Mesenchymal stem cell (in vitro differentiated cells and primary cell): ENCODE data around the gene TRIM31.
"Not testable (repeated sequence)": the region's sequence is repeated elsewhere in the genome, so short reads cannot be mapped to it uniquely, and the experiment has no call there.

Experiments used
- DNase-seq: peaks from one replicate; pipeline ENCODE4 v3.0.0-alpha.2; 2013
- H2AFZ ChIP-seq: one replicate; pipeline ENCODE4 v1.6.1; 2013; ENCODE audit warnings: low read depth, mild to moderate bottlenecking, control low read depth, inconsistent platforms, low read length, moderate library complexity
- H2AK5ac ChIP-seq: 2 replicates; pipeline ENCODE4 v1.6.1; 2013; ENCODE audit warnings: low read length, moderate library complexity, mild to moderate bottlenecking, inconsistent platforms; ENCODE audit not compliant: severe bottlenecking
- H2BK120ac ChIP-seq: one replicate; pipeline ENCODE4 v1.6.1; 2013; ENCODE audit warnings: low read depth, mild to moderate bottlenecking, inconsistent platforms, low read length, moderate library complexity
- H2BK12ac ChIP-seq, 2 experiments: one replicate each; pipeline ENCODE4 v1.6.1; 2013; ENCODE audit warnings: inconsistent platforms in 2 of 2, low read length in 2 of 2, mild to moderate bottlenecking in 2 of 2, moderate library complexity in 2 of 2, control low read depth in 1 of 2
- H2BK15ac ChIP-seq: one replicate; pipeline ENCODE4 v1.6.1; 2013; ENCODE audit warnings: mild to moderate bottlenecking, low read depth, inconsistent platforms; ENCODE audit not compliant: poor library complexity, severe bottlenecking
- H2BK5ac ChIP-seq: 2 replicates; pipeline ENCODE4 v1.6.1; 2013; ENCODE audit warnings: low read depth, mild to moderate bottlenecking, low read length, control low read depth, inconsistent platforms; ENCODE audit not compliant: poor library complexity, severe bottlenecking
- H3K14ac ChIP-seq, 2 experiments: one replicate each; pipeline ENCODE4 v1.6.1; 2013; ENCODE audit warnings: inconsistent platforms in 2 of 2, low read length in 2 of 2, control low read depth in 1 of 2, mild to moderate bottlenecking in 1 of 2, moderate library complexity in 1 of 2
- H3K18ac ChIP-seq, 2 experiments: one replicate each; pipeline ENCODE4 v1.6.1; 2013; ENCODE audit warnings: inconsistent platforms in 2 of 2, low read length in 2 of 2, control low read depth in 1 of 2, low read depth in 1 of 2, mild to moderate bottlenecking in 1 of 2
- H3K23ac ChIP-seq, 2 experiments: one replicate each; pipeline ENCODE4 v1.6.1; 2013; ENCODE audit warnings: inconsistent platforms in 2 of 2, low read length in 2 of 2, mild to moderate bottlenecking in 2 of 2, moderate library complexity in 2 of 2, control low read depth in 1 of 2
- H3K27ac ChIP-seq: 2 replicates; pipeline ENCODE4 v1.5.1; 2013; ENCODE audit warnings: mild to moderate bottlenecking, moderate library complexity, low read length, control low read depth, inconsistent platforms; ENCODE audit not compliant: poor library complexity, severe bottlenecking
- H3K27me3 ChIP-seq, 2 experiments: 2 replicates each; pipeline versions ENCODE4 v1.6.1 to v1.7.0; 2013; ENCODE audit warnings: low read length in 2 of 2, mild to moderate bottlenecking in 2 of 2, moderate library complexity in 2 of 2, control low read depth in 1 of 2, inconsistent platforms in 1 of 2; ENCODE audit not compliant: control insufficient read depth in 1 of 2, insufficient read depth in 1 of 2
- H3K36me3 ChIP-seq, 2 experiments: 2 replicates each; pipeline versions ENCODE4 v1.6.1 to v1.7.0; 2013; ENCODE audit warnings: low read length in 2 of 2, control low read depth in 1 of 2, inconsistent platforms in 1 of 2, low read depth in 1 of 2, mild to moderate bottlenecking in 1 of 2; ENCODE audit not compliant: insufficient read depth in 2 of 2, control insufficient read depth in 1 of 2
- H3K4ac ChIP-seq, 2 experiments: one replicate each; pipeline ENCODE4 v1.6.1; 2013; ENCODE audit warnings: inconsistent platforms in 2 of 2, low read length in 2 of 2, mild to moderate bottlenecking in 2 of 2, moderate library complexity in 2 of 2, control low read depth in 1 of 2, low read depth in 1 of 2
- H3K4me1 ChIP-seq: 2 replicates; pipeline ENCODE4 v1.6.1; 2013; ENCODE audit warnings: low read depth, low read length, control low read depth; ENCODE audit not compliant: control insufficient read depth, insufficient read depth
- H3K4me2 ChIP-seq: 2 replicates; pipeline ENCODE4 v1.6.1; 2013; ENCODE audit warnings: low read length, mild to moderate bottlenecking, inconsistent platforms; ENCODE audit not compliant: poor library complexity, severe bottlenecking
- H3K4me3 ChIP-seq, 2 experiments: 2 replicates each; pipeline versions ENCODE4 v1.5.1 to v1.7.0; 2013; ENCODE audit warnings: low read length in 2 of 2, mild to moderate bottlenecking in 2 of 2, control low read depth in 1 of 2, low read depth in 1 of 2; ENCODE audit not compliant: insufficient read depth in 1 of 2
- H3K79me1 ChIP-seq: replicated peaks from 2 replicates; pipeline ENCODE4 v1.6.1; 2013; ENCODE audit warnings: mild to moderate bottlenecking, control low read depth, low read length, inconsistent platforms; ENCODE audit not compliant: poor library complexity, severe bottlenecking
- H3K9ac ChIP-seq: 2 replicates; pipeline ENCODE4 v1.7.0; 2013; ENCODE audit warnings: mild to moderate bottlenecking, low read length, moderate library complexity
- H3K9me3 ChIP-seq: 2 replicates; pipeline ENCODE4 v1.7.0; 2013; ENCODE audit warnings: mild to moderate bottlenecking, low read length; ENCODE audit not compliant: control insufficient read depth
- H4K8ac ChIP-seq: one replicate; pipeline ENCODE4 v1.6.1; 2013; ENCODE audit warnings: inconsistent platforms, mild to moderate bottlenecking, low read length, moderate library complexity
- H4K91ac ChIP-seq: one replicate; pipeline ENCODE4 v1.6.1; 2013; ENCODE audit warnings: mild to moderate bottlenecking, low read length, inconsistent platforms
- WGBS: methylation state at CpG from one replicate; pipeline ENCODE4 v1.1.7; 2013; ENCODE audit warnings: mixed read lengths; 5-methylcytosine and 5-hydroxymethylcytosine counted together

TRIM31 gene

DNA sequence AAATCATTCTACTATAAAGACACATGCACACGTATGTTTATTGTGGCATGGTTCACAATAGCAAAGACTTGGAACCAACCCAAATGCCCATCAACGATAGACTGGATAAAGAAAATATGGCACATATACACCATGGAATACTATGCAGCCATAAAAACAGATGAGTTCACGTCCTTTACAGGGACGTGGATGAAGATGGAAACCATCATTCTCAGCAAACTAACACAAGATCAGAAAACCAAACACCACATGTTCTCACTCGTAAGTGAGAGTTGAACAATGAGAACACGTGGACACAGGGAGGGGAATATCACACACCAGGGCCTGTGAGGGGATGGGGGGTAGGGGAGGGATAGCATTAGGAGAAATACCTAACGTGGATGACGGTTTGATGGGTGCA lies 27.4 kb upstream of the TRIM31 start:
- H2BK5ac ChIP-seq, H3K18ac ChIP-seq, H2BK15ac ChIP-seq, H2AK5ac ChIP-seq, H3K9ac ChIP-seq, H4K91ac ChIP-seq, H3K4me1 ChIP-seq, H3K27ac ChIP-seq, H3K14ac ChIP-seq, H3K23ac ChIP-seq, DNase-seq, H4K8ac ChIP-seq, H2BK120ac ChIP-seq, H2AFZ ChIP-seq, H3K4me3 ChIP-seq, H3K36me3 ChIP-seq, H3K4me2 ChIP-seq, H3K4ac ChIP-seq, H3K79me1 ChIP-seq, H3K9me3 ChIP-seq, H2BK12ac ChIP-seq: not testable (repeated sequence)
- 71% methylated on average over 8 of the region's 8 CpGs for WGBS
- peaks cover 30 to 48% of the 10 kb centered on the region in 2 experiments for H3K27me3 ChIP-seq

- Histone ChIP-seq H2BK120ac (no peak overlapping the region), H2BK5ac (no peak overlapping the region), H3K79me1 (no peaks in the 10 kb centered on the region), H3K27me3 (peaks cover 24 to 46% of the 10 kb centered on the region in 2 experiments), H2AK5ac (no peak overlapping the region), H3K9ac (no peak overlapping the region), H2AFZ (no peak overlapping the region), H3K4me1 (no peaks in the 10 kb centered on the region), H3K36me3 (no peaks in the 10 kb centered on the region), H3K27ac (no peak overlapping the region), H2BK15ac (no peak overlapping the region), H4K8ac (no peak overlapping the region), H3K4me2 (no peak overlapping the region), H2BK12ac (no peak overlapping the region), H3K23ac (no peak overlapping the region), H3K4ac (no peak overlapping the region), H3K4me3 (no peak overlapping the region), H3K18ac (no peak overlapping the region), H4K91ac (no peak overlapping the region), H3K14ac (no peak overlapping the region), H3K9me3 (no peaks in the 10 kb centered on the region)
- 78% methylated on average over 11 of the region's 11 CpGs for WGBS
- DNase-seq, result no peak
Observed at GRCh38 chr6:30136570-30137286, 23.8 kb upstream of the TRIM31 start.

DNA sequence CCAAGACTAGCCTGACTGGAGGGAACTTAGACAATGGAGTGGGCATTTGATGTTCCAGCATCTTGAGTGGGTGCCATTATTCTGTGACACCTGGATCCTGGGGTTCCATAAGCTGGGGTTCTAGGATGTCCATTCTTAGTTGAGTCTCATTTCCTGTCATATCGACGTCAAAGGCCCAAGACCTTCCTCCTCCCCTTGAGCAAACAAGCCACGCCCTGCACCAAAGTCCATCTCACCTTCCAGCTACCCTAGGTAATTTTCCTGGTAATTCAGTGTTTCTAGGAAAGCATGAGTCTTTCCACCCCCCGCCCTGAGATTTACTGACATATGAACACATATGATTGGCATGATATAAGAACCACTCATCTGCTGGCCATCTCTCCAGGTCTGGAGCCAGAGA lies 22.9 kb upstream of the TRIM31 start, which contains the start of gene TRIM40:
TRIM40 (plus strand) TSS at position 384 of the 400 bp plus-strand sequence. CDS start 897 bp downstream, outside the sequence.
- no peak within 1 kb of the TSS for H4K8ac ChIP-seq
- no peak within 1 kb of the TSS for H3K14ac ChIP-seq
- no peak within 1 kb of the TSS for H3K27ac ChIP-seq
- H3K4me1 ChIP-seq, result no peaks in the 10 kb centered on the region
- no peak within 1 kb of the TSS for H2AK5ac ChIP-seq
- no peak within 1 kb of the TSS for H3K4me3 ChIP-seq
- no peak within 1 kb of the TSS for H2BK15ac ChIP-seq
- H3K36me3 ChIP-seq, result no peaks in the 10 kb centered on the region
- no peak within 1 kb of the TSS for H2BK12ac ChIP-seq
- no peak within 1 kb of the TSS for H3K4me2 ChIP-seq
- H2BK120ac ChIP-seq, result no peak within 1 kb of the TSS
- no peak for DNase-seq
- no peak within 1 kb of the TSS for H3K23ac ChIP-seq
- no peak within 1 kb of the TSS for H2AFZ ChIP-seq
- H3K4ac ChIP-seq, result no peak within 1 kb of the TSS
- H4K91ac ChIP-seq, result no peak within 1 kb of the TSS
- H2BK5ac ChIP-seq, result no peak within 1 kb of the TSS
- H3K9me3 ChIP-seq, result no peaks in the 10 kb centered on the region
- no peaks in the 10 kb centered on the region for H3K79me1 ChIP-seq
- H3K18ac ChIP-seq, result no peak within 1 kb of the TSS
- no peak within 1 kb of the TSS for H3K9ac ChIP-seq
- 64% methylated on average over 3 of the region's 4 CpGs for WGBS
- H3K27me3 ChIP-seq, result peaks cover 19 to 44% of the 10 kb centered on the region in 2 experiments

GRCh38 chr6:30135147-30135546 lies 22.3 kb upstream of the TRIM31 start:
- no peak overlapping the region for H2BK15ac ChIP-seq
- no peaks in the 10 kb centered on the region for H3K79me1 ChIP-seq
- H4K8ac ChIP-seq, result no peak overlapping the region
- no peak overlapping the region for H3K23ac ChIP-seq
- no peak overlapping the region for H3K18ac ChIP-seq
- H3K9ac ChIP-seq, result no peak overlapping the region
- H3K27ac ChIP-seq, result no peak overlapping the region
- no peak overlapping the region for H3K4me2 ChIP-seq
- H3K27me3 ChIP-seq, result peaks cover 24 to 49% of the 10 kb centered on the region in 2 experiments
- no peak overlapping the region for H2AFZ ChIP-seq
- H3K9me3 ChIP-seq, result no peaks in the 10 kb centered on the region
- H3K4ac ChIP-seq, result no peak overlapping the region
- no peak overlapping the region for H3K14ac ChIP-seq
- no peak for DNase-seq
- no peak overlapping the region for H2BK120ac ChIP-seq
- H4K91ac ChIP-seq, result no peak overlapping the region
- no peak overlapping the region for H2BK5ac ChIP-seq
- H2AK5ac ChIP-seq, result no peak overlapping the region
- no peaks in the 10 kb centered on the region for H3K36me3 ChIP-seq
- no peak overlapping the region for H2BK12ac ChIP-seq
- no CpG with 5 or more reads among the region's 2 CpGs for WGBS
- no peak overlapping the region for H3K4me3 ChIP-seq
- H3K4me1 ChIP-seq, result no peaks in the 10 kb centered on the region
